Left hindlimb (tissue), 1 donor: Measurements from ENCODE around the gene PITRM1.

Experiments
- DNase-seq: peaks from one replicate; pipeline ENCODE4 v3.0.0-alpha.2; 2018

PITRM1 gene

DNA sequence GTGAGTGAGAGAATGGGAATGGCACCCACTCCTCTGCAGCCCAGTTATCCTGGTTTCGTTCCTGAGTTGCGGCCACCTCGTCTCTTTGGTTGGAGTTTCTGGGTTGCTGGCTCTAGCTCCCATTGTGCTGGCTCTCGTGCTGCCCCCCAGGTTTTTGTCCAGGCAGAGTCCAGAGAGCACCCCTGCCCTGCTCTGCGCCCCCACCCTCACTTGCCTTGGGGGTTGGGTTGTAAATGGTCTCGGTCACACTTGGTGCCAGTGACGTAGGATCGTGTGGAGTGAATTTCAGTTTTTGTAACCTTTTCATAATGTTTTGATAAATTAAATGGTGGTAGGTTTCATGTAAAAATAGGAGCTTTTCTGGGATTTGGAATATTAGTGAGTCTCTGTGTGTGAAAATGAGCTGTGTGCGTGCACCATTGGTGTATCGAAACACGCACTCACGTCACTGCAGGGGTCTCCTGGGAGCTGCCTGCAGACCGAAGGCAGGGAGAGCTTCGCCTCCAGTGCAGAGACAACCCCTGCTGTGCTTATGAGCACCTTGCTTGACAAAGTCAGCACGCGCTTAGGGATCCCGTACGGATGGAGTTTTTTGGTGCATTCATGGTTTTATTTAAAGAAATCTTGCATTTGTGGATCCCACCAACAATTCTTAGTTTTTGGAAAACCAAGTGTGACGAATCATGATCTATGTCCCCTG, 72.3 kb downstream of the PITRM1 start:
- DNase-seq: no peak

GRCh38 chr10:3099291-3100092, 73.1 kb downstream of the PITRM1 start:
- DNase-seq: no peak

DNA sequence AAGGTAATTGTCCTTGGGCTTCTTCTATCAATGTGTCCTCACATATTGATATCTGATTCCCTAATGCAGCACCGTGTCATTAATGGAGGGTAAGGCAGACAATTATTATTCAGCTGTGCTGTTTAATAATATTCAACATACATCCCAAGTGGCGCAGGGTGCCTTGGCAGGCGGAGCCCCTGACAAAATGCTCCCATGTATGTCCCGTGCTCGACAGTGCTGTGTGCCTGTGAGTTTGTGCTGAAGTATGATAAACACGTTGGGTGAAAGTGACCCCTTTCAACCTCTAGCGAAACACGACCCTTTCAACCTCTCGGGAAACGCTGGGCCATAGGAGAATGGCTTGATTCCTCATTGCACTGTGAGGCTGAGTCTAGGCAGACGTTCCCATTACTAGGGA, 73.9 kb downstream of the PITRM1 start:
- no peak for DNase-seq

DNA sequence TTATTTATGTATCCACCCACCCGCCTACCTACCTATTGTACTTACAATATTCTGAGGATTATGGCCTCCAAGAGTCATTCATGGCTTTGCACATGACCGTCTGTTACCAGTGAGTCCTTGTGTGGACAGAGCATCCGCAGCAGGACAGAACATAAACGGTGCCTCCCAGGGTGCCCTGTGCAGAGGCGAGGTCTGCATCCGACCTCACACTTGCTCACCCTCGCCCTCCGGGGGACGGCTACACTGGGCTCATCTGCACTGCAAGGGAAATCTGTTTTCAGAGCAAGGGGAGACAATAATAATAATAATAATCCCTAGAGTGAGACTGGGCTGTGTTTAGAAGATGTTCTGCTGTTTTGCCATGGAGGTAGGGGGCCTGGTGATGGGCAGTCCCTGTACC, 75.4 kb downstream of the PITRM1 start:
- DNase-seq: no peak

- DNase-seq: no peak
These were observed 76.4 kb downstream of the PITRM1 start for GRCh38 chr10:3096149-3096548.

DNA sequence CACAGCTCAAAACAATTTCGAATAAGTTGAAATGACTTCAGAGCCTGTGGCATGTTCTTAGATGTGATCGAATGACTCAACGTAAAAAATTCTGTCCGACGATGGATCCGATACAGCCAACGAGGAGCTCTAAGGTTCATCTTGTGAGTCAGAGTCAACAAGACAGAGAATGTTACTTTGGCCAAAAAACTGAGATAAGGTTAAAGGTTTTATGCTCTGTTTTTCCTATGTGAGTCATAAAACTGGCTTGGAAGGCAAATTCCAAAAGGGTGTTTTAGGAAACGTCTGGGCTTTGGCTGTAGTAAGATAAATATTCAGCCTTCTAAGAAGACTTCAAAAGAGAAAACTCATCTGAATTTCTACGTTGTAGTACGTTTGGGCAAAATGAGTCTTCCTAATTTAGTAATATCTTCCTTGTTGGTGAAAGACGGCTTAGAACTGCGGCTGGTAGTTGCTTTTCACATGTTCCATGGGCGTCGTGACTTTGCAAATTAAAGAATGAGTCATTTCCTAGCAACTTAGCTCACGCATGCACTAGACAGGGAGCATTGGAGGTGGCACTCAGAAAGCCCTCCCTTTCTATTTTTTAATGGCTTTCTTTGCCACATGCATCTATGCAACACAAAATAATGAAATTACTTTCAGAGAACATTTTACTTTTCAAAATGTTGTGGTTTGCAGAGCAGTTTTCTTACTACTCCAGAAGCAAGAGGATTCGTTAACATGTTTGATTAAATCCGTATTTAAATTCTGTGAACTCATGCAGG, 77.0 kb downstream of the PITRM1 start:
- no peak for DNase-seq

- DNase-seq: no peak
These were observed 78.0 kb downstream of the PITRM1 start for GRCh38 chr10:3094609-3095036.

GRCh38 chr10:3093996-3094395, 78.6 kb downstream of the PITRM1 start:
- DNase-seq: no peak

DNA sequence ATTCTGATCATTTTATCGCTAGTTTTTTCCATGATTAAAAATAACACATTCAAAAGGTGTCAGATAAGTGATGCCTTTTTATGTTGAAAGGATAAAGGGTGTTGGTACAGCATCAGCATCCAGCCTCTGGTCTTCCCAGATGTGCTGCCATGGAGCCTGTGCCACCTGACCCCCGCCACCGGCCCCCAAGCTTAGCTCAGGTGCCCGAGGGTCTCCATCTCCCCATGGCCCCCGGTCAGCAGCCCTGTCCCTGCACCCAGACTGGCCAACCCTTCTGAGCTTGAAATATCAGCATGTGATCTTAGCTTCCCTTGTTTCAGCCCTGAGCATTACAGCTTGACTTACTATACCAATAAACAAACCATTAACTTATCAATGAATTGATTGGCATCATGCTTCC, 80.7 kb downstream of the PITRM1 start:
- DNase-seq: no peak

DNA sequence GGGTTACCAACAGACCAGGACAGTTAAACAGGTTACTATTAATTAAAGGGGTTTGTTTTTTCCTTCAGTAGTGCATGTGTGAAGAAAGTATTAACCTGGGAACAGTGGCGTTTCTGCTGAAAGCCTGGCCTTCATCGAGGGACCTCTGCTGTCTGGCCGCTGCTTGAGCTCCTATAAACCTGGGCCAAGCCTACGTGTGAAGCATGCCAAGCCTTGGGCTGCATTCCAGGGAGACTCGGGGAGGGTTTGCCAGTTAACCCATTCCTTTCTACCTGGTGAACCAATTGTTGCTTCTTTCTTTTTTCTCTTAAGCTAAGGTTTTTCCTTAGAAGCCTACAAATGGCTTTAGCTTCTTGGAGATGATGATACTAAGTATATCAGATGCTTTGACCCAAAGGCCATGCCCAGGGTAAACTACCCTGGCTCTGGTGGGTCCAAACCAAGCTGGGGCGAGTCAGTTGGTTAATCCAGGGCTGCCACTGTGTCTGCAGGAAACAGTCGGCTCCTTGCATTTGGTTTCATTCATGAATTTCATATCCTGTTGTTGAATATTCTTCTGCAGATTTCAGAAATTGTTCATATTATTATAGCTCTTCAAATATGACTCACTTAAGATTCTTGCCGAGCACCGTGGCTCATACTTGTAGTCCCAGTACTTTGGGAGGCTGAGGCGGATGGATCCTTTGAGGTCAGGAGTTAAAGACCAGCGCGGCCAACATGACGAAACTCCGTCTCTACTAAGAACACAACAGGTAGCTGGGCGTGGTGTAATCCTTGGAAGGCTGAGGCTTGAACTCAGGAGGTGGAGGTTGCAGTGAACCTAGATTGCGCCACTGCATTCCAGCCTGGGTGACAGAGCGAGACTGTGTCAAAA, 81.4 kb downstream of the PITRM1 start:
- DNase-seq: peak; percentile 63

DNA sequence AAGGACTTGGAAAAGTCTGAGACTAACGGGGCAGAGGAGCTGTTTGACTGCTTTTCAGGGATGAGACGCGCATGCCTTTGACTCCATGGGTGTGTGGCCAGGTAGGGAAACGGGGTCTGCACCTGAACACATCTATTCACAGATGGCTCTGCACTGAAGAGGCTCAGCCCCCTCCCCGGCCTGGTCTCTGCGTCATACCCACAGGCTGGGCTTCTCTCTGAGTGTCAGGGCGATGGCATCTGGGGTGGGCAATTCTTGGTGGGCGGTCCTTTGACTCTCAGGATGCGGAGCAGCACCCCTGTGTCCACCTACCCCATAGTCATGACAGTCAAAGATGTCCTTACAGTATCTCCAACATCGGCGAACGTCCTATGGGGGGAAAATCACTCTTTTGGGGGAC, 82.2 kb downstream of the PITRM1 start:
- no peak for DNase-seq
